K562 (cell line): Measurements from ENCODE around the gene LRP10. TPM values are rescaled to one million over a fixed set of nuclear protein-coding genes. Genes with fewer than 3 reads are reported as not detected.

Experiments
- ARHGAP35 ChIP-seq: fragments of 450-650 bp; IDR thresholded peaks from 2 replicates; pipeline ENCODE4 v1.6.1; 2018; ENCODE audit not compliant: partially characterized antibody
- ARID2 ChIP-seq: fragments of 450-650 bp; IDR thresholded peaks from 2 replicates; pipeline ENCODE4 v1.6.1; 2017; ENCODE audit warnings: antibody characterized with exemption, mild to moderate bottlenecking
- ARNT ChIP-seq, 2 experiments: fragments of 450-650 bp; IDR thresholded peaks; 2 replicates each; pipeline ENCODE4 v1.6.1; 2016; ENCODE audit warnings: mild to moderate bottlenecking in 1 of 2
- CREBBP ChIP-seq: IDR thresholded peaks from one replicate; pipeline ENCODE4 v1.6.1; 2012; ENCODE audit warnings: low read depth, mild to moderate bottlenecking, control low read depth, inconsistent platforms, low read length
- FOXJ3 ChIP-seq: sonication (generic); formaldehyde crosslinking; IDR thresholded peaks from 2 replicates; pipeline ENCODE4 v1.4.0; 2020; ENCODE audit warnings: mild to moderate bottlenecking, missing genetic modification reagents
- FUS ChIP-seq: fragments of 200-400 bp; formaldehyde crosslinking; optimal IDR thresholded peaks from 2 replicates; pipeline ENCODE3; 2017; ENCODE audit warnings: low read depth, low read length
- POLR2G ChIP-seq: fragments of 200-400 bp; formaldehyde crosslinking; IDR thresholded peaks from 2 replicates; pipeline ENCODE4 v1.6.1; 2017; ENCODE audit warnings: low read depth, mild to moderate bottlenecking, antibody characterized with exemption, low read length, moderate library complexity
- SAFB2 ChIP-seq: fragments of 200-400 bp; formaldehyde crosslinking; IDR thresholded peaks from 2 replicates; pipeline ENCODE4 v1.6.1; 2018; ENCODE audit warnings: borderline replicate concordance, low read length, low read depth, moderate library complexity; ENCODE audit not compliant: severe bottlenecking
- SETDB1 ChIP-seq: IDR thresholded peaks from one replicate; pipeline ENCODE4 v1.6.1; 2012; ENCODE audit warnings: low read length, control low read depth, inconsistent platforms
- TCF7 ChIP-seq: sonication (generic); IDR thresholded peaks from 2 replicates; pipeline ENCODE4 v1.6.1; 2016; ENCODE audit warnings: antibody characterized with exemption, borderline replicate concordance
- ZNF121 ChIP-seq: sonication (generic); formaldehyde crosslinking; conservative IDR thresholded peaks from 2 replicates; pipeline ENCODE4 v1.8.0; 2022; ENCODE audit warnings: missing genetic modification reagents
- ZNF239 ChIP-seq: fragments of 250-450 bp; sonication (Bioruptor Pico); IDR thresholded peaks from 2 replicates; pipeline ENCODE4 v1.4.0; 2020; ENCODE audit warnings: mild to moderate bottlenecking
- ZNF384 ChIP-seq: IDR thresholded peaks from 2 replicates; pipeline ENCODE4 v1.6.1; 2012; ENCODE audit warnings: low read depth, low read length, improper control_type of control experiment
- ZNF76 ChIP-seq: fragments of 250-450 bp; sonication (Bioruptor Pico); IDR thresholded peaks from 2 replicates; pipeline ENCODE4 v1.4.0; 2020; ENCODE audit warnings: mild to moderate bottlenecking, moderate library complexity, borderline replicate concordance
- polyA plus RNA-seq, 8 experiments: library from polyadenylated mRNA; depleted of rRNA in 4 of 8; stranded (reverse) in 5 of 8; unstranded in 3 of 8; fragments of >200 nt; fragmentation: Nextera tagmentation in 2 of 8; fragmentation: Illumina TruSeq in 1 of 8; extraction: Ambion mirVana in 2 of 8; extraction: Trizol in 1 of 8; gene quantifications; 2 replicates each; pipeline versions ENCODE4 v1.2.1 to v1.2.3, GENCODE V29; 2011 to 2014; ENCODE audit warnings: inconsistent platforms in 1 of 8, missing spikeins in 1 of 8
- total RNA-seq, 7 experiments: library from RNA; depleted of rRNA in 6 of 7; stranded (reverse); fragments of >200 nt in 6 of 7; fragmentation: Illumina TruSeq in 2 of 7; extraction: Trizol in 2 of 7; gene quantifications; 2 replicates each; pipeline versions ENCODE4 v1.2.1 to v1.2.3, GENCODE V29; 2011 to 2021; ENCODE audit warnings: low replicate concordance in 1 of 7
- TF ChIP-seq, protein P1 (sequence below): fragments of 250-450 bp; sonication (Bioruptor Pico); IDR thresholded peaks from 2 replicates; pipeline ENCODE4 v1.8.0; 2022; ENCODE audit warnings: inconsistent platforms, mild to moderate bottlenecking, moderate library complexity, borderline replicate concordance
- TF ChIP-seq, protein P2 (sequence below): fragments of 450-650 bp; IDR thresholded peaks from 2 replicates; pipeline ENCODE4 v1.6.1; 2018; ENCODE audit not compliant: partially characterized antibody
- TF ChIP-seq, protein P3 (sequence below): sonication (generic); formaldehyde crosslinking; IDR thresholded peaks from 2 replicates; pipeline ENCODE4 v1.8.0; 2022; ENCODE audit warnings: missing genetic modification reagents, mild to moderate bottlenecking, moderate library complexity, borderline replicate concordance
- TF ChIP-seq, protein P4 (sequence below): fragments of 450-650 bp; IDR thresholded peaks from 2 replicates; pipeline ENCODE4 v1.6.1; 2017; ENCODE audit warnings: antibody characterized with exemption, mild to moderate bottlenecking

The LRP10 gene
- total and polyA plus RNA-seq, 9 of the 15 experiments (the other 6 are each of a cell fraction or from before 2014, with no cell fraction given) = 1.3 to 45.5 (median 10.9) TPM

DNA sequence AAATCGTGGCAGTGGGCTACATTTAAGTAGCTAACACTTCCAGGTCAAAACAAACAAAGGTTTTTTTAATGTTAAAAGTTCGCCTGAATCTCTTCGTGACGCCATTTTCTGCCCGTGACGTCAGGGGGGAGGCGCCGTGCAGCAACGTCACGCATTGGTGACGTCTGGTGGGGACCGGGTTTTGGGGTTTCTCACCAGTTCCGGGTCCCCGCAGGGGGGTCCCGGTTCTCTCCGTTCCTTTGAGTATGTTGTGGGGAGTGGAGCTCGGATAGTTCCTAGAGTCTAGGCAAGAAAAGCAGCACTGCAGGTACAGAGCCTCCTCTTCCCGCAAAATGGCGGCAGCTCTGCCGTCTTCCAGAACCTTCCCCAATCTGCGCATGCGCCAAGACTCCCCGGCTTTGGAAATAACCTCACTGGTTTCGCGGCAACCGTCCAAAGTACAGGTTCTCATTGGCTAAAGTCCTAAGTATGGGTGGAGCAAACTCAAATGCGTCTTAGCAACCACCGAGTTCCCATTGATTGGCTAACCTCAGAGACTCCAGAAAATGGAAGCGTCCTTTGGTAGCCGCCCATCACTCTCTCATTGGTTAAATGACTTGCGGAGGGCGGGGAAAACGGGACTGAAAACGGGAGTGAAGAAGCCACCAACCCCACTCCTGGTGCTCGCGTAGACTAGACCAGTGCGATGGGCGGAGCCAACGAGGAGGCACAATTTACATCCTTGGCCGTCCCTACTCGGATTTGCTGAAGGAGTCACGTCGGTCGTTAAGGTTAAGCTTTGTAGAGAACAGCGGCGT is 47.5 kb downstream of the LRP10 start, which contains the start of gene RBM23 (continued):
- TF ChIP-seq, protein P1, sequence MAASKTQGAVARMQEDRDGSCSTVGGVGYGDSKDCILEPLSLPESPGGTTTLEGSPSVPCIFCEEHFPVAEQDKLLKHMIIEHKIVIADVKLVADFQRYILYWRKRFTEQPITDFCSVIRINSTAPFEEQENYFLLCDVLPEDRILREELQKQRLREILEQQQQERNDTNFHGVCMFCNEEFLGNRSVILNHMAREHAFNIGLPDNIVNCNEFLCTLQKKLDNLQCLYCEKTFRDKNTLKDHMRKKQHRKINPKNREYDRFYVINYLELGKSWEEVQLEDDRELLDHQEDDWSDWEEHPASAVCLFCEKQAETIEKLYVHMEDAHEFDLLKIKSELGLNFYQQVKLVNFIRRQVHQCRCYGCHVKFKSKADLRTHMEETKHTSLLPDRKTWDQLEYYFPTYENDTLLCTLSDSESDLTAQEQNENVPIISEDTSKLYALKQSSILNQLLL (CRISPR knock-in tag) = no peak
- TF ChIP-seq POLR2G (peak; percentile 84), SETDB1 (no peak), FOXJ3 (CRISPR knock-in tag) (no peak), ARNT (IDR thresholded peaks at IDR 0.05) (no peak; a peak in 1 of 4 replicates), TCF7 (no peak), CREBBP (no peak), ZNF76 (CRISPR knock-in tag) (no peak), ZNF121 (CRISPR knock-in tag) (no peak), ARHGAP35 (no peak), ZNF239 (CRISPR knock-in tag) (no peak), SAFB2 (no peak), FUS (no peak), ARID2 (no peak), ZNF384 (no peak)
- TF ChIP-seq, protein P2, sequence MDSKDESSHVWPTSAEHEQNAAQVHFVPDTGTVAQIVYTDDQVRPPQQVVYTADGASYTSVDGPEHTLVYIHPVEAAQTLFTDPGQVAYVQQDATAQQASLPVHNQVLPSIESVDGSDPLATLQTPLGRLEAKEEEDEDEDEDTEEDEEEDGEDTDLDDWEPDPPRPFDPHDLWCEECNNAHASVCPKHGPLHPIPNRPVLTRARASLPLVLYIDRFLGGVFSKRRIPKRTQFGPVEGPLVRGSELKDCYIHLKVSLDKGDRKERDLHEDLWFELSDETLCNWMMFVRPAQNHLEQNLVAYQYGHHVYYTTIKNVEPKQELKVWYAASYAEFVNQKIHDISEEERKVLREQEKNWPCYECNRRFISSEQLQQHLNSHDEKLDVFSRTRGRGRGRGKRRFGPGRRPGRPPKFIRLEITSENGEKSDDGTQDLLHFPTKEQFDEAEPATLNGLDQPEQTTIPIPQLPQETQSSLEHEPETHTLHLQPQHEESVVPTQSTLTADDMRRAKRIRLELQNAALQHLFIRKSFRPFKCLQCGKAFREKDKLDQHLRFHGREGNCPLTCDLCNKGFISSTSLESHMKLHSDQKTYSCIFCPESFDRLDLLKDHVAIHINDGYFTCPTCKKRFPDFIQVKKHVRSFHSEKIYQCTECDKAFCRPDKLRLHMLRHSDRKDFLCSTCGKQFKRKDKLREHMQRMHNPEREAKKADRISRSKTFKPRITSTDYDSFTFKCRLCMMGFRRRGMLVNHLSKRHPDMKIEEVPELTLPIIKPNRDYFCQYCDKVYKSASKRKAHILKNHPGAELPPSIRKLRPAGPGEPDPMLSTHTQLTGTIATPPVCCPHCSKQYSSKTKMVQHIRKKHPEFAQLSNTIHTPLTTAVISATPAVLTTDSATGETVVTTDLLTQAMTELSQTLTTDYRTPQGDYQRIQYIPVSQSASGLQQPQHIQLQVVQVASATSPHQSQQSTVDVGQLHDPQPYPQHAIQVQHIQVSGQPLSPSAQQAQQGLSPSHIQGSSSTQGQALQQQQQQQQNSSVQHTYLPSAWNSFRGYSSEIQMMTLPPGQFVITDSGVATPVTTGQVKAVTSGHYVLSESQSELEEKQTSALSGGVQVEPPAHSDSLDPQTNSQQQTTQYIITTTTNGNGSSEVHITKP = peak; percentile 96
- TF ChIP-seq, protein P3, sequence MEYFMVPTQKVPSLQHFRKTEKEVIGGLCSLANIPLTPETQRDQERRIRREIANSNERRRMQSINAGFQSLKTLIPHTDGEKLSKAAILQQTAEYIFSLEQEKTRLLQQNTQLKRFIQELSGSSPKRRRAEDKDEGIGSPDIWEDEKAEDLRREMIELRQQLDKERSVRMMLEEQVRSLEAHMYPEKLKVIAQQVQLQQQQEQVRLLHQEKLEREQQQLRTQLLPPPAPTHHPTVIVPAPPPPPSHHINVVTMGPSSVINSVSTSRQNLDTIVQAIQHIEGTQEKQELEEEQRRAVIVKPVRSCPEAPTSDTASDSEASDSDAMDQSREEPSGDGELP (CRISPR knock-in tag) = peak; percentile 51
- TF ChIP-seq, protein P4, sequence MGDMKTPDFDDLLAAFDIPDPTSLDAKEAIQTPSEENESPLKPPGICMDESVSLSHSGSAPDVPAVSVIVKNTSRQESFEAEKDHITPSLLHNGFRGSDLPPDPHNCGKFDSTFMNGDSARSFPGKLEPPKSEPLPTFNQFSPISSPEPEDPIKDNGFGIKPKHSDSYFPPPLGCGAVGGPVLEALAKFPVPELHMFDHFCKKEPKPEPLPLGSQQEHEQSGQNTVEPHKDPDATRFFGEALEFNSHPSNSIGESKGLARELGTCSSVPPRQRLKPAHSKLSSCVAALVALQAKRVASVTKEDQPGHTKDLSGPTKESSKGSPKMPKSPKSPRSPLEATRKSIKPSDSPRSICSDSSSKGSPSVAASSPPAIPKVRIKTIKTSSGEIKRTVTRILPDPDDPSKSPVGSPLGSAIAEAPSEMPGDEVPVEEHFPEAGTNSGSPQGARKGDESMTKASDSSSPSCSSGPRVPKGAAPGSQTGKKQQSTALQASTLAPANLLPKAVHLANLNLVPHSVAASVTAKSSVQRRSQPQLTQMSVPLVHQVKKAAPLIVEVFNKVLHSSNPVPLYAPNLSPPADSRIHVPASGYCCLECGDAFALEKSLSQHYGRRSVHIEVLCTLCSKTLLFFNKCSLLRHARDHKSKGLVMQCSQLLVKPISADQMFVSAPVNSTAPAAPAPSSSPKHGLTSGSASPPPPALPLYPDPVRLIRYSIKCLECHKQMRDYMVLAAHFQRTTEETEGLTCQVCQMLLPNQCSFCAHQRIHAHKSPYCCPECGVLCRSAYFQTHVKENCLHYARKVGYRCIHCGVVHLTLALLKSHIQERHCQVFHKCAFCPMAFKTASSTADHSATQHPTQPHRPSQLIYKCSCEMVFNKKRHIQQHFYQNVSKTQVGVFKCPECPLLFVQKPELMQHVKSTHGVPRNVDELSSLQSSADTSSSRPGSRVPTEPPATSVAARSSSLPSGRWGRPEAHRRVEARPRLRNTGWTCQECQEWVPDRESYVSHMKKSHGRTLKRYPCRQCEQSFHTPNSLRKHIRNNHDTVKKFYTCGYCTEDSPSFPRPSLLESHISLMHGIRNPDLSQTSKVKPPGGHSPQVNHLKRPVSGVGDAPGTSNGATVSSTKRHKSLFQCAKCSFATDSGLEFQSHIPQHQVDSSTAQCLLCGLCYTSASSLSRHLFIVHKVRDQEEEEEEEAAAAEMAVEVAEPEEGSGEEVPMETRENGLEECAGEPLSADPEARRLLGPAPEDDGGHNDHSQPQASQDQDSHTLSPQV = no peak
